ENCODE data around the gene ZNF385B.

DNA sequence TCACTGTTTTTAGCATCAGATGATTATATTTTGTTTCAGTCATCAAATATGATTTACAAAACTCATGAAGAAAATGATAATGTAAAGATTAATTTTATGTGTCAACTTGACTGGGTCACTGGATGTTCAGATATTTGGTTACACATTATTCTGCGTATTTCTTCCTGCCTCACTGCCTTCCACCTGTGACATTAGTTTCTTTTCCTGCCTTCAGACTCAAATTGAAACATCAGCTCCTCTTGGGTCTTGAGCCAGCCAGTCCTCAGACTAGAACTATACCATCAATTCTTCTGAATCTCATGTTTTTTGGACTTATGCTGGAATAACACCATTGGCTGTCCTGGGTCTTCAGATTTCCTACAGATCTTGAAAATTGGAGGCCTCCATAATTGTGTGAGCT, 96.7 kb downstream of the ZNF385B start:
- TF ChIP-seq EGR1 (IDR thresholded peaks at IDR 0.05; ENCODE audit: low read depth in 2 of 2) (no peak), RAD21 (IDR thresholded peaks at IDR 0.05) (no peak), YY1 (IDR thresholded peaks at IDR 0.05) (no peak), GABPA (IDR thresholded peaks at IDR 0.05 in 1 of 2, conservative IDR thresholded peaks at IDR 0.05 in 1 of 2) (no peak), RXRA (IDR thresholded peaks at IDR 0.05) (no peak), HNF4A (conservative IDR thresholded peaks at IDR 0.05) (no peak)
- TF ChIP-seq, protein P1, sequence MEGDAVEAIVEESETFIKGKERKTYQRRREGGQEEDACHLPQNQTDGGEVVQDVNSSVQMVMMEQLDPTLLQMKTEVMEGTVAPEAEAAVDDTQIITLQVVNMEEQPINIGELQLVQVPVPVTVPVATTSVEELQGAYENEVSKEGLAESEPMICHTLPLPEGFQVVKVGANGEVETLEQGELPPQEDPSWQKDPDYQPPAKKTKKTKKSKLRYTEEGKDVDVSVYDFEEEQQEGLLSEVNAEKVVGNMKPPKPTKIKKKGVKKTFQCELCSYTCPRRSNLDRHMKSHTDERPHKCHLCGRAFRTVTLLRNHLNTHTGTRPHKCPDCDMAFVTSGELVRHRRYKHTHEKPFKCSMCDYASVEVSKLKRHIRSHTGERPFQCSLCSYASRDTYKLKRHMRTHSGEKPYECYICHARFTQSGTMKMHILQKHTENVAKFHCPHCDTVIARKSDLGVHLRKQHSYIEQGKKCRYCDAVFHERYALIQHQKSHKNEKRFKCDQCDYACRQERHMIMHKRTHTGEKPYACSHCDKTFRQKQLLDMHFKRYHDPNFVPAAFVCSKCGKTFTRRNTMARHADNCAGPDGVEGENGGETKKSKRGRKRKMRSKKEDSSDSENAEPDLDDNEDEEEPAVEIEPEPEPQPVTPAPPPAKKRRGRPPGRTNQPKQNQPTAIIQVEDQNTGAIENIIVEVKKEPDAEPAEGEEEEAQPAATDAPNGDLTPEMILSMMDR (IDR thresholded peaks at IDR 0.05; ENCODE audit: low read depth, low read length, missing input control), result no peak
- TF ChIP-seq, protein P2, sequence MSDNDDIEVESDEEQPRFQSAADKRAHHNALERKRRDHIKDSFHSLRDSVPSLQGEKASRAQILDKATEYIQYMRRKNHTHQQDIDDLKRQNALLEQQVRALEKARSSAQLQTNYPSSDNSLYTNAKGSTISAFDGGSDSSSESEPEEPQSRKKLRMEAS (IDR thresholded peaks at IDR 0.05), result no peak
- TF ChIP-seq, protein P3, sequence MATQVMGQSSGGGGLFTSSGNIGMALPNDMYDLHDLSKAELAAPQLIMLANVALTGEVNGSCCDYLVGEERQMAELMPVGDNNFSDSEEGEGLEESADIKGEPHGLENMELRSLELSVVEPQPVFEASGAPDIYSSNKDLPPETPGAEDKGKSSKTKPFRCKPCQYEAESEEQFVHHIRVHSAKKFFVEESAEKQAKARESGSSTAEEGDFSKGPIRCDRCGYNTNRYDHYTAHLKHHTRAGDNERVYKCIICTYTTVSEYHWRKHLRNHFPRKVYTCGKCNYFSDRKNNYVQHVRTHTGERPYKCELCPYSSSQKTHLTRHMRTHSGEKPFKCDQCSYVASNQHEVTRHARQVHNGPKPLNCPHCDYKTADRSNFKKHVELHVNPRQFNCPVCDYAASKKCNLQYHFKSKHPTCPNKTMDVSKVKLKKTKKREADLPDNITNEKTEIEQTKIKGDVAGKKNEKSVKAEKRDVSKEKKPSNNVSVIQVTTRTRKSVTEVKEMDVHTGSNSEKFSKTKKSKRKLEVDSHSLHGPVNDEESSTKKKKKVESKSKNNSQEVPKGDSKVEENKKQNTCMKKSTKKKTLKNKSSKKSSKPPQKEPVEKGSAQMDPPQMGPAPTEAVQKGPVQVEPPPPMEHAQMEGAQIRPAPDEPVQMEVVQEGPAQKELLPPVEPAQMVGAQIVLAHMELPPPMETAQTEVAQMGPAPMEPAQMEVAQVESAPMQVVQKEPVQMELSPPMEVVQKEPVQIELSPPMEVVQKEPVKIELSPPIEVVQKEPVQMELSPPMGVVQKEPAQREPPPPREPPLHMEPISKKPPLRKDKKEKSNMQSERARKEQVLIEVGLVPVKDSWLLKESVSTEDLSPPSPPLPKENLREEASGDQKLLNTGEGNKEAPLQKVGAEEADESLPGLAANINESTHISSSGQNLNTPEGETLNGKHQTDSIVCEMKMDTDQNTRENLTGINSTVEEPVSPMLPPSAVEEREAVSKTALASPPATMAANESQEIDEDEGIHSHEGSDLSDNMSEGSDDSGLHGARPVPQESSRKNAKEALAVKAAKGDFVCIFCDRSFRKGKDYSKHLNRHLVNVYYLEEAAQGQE (IDR thresholded peaks at IDR 0.05), result no peak
